GM10266 (cell line): ENCODE results near the gene PPP6R2.

Experiments
- DNase-seq: peaks from one replicate; pipeline ENCODE4 v3.0.0; 2012; ENCODE audit errors: extremely low spot score
- CTCF ChIP-seq: IDR thresholded peaks from 2 replicates; pipeline ENCODE4 v1.5.1; 2012; ENCODE audit warnings: mild to moderate bottlenecking, low read depth; ENCODE audit not compliant: control insufficient read depth, insufficient read depth; ENCODE audit errors: missing control alignments

Gene PPP6R2

GRCh38 chr22:50481440-50482106 lies 138.4 kb downstream of the PPP6R2 start, which contains the start of gene ADM2:
TSS of gene ADM2 (plus strand) at chr22:50481543. CDS start at chr22:50481848, 305 bp downstream.
- peak; percentile 84 for DNase-seq
- no peak for TF ChIP-seq CTCF

DNA sequence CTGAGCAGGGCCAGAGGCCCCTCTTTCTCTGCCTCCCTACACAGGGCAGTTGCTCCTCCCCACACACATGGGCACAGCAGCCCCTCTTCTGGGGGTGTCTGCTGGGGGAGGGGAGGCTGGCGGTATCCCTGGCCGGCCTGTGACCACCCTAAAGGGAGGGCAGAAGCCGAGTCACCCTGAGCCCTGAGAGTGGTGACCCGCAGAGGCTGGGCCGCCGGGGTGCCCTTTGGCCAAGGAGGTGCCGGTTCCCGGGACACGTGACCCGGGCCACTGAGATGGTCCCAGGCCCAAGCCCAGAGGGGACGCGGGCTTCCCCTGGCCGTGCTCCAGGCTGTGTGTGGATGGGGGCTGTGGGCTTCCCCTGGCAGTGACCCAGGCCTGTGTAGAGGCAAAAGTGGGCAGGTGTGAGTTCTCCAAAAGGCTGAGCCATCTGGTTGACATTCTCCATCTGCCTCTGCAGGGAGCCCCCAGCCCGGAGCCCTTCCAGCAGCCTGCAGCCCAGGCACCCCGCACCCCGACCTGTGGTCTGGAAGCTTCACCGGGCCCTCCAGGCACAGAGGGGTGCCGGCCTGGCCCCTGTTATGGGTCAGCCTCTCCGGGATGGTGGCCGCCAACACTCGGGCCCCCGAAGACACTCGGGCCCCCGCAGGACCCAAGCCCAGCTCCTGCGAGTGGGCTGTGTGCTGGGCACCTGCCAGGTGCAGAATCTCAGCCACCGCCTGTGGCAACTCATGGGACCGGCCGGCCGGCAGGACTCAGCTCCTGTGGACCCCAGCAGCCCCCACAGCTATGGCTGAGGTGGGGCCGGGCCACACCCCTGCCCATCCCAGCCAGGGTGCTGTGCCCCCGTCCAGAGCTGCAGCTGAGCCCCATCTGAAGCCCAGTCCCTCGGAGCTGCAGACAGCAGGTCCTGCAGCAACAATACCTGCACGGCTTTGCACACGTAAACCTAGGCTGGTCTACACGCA lies 139.3 kb downstream of the PPP6R2 start:
- DNase-seq: no peak

DNA sequence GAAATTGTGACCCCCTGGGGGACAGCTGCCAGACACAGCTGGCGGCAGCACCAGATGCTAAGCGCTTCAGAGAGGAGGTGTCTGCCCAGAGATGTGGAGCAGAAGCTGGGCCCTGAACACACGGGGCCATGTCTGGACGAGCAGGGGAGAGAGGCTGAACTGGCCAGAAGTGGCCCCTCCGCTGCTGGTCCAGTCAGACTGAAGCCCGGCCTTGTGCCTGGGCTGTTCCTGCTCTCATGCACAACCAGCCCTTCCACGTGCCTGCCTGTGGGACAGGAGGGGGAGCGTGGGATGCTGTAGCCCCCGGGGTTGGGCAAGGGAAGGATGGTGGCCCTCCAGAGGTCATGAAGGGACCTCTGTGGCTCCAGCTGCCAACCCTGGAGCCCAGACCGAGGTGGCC lies 140.0 kb downstream of the PPP6R2 start:
- DNase-seq: no peak
- TF ChIP-seq CTCF: no peak

More for the DNA sequence above, 139.3 kb downstream of the PPP6R2 start:
- no peak for TF ChIP-seq CTCF

- DNase-seq: no peak
- TF ChIP-seq CTCF: no peak
Measured at GRCh38 chr22:50483556-50483955, 140.4 kb downstream of the PPP6R2 start.

- TF ChIP-seq CTCF: no peak
- DNase-seq: no peak
Measured at GRCh38 chr22:50483977-50484853, 141.1 kb downstream of the PPP6R2 start.

GRCh38 chr22:50485221-50486131 lies 142.3 kb downstream of the PPP6R2 start:
- no peak for TF ChIP-seq CTCF
- DNase-seq: no peak
